Esophagus muscularis mucosa (tissue), 4 donors: ENCODE measurements around the gene PON1.

Experiments used
- CTCF ChIP-seq, 3 experiments: fragments of 200-600 bp in 2 of 3; fragments of 450-650 bp in 1 of 3; sonication (generic) in 2 of 3; IDR thresholded peaks; one replicate each; pipeline ENCODE4 v1.5.1; 2017 to 2019; ENCODE audit warnings: antibody characterized with exemption in 3 of 3, mild to moderate bottlenecking in 2 of 3, moderate library complexity in 1 of 3
- EP300 ChIP-seq: sonication (generic); formaldehyde crosslinking; IDR thresholded peaks from one replicate; pipeline ENCODE4 v1.6.1; 2017; ENCODE audit warnings: antibody characterized with exemption
- POLR2A ChIP-seq: fragments of 450-650 bp; IDR thresholded peaks from one replicate; pipeline ENCODE4 v1.6.1; 2017; ENCODE audit warnings: antibody characterized with exemption, moderate library complexity, mild to moderate bottlenecking, low read depth
- POLR2AphosphoS5 ChIP-seq, 2 donors: sonication (generic); formaldehyde crosslinking; IDR thresholded peaks; one replicate each; pipeline ENCODE4 v1.6.1; 2017; ENCODE audit warnings: antibody characterized with exemption in 2 of 2

- no peak for TF ChIP-seq CTCF (IDR thresholded peaks at IDR 0.05)
- TF ChIP-seq POLR2A, result no peak
- no peak for TF ChIP-seq EP300
- no peak for TF ChIP-seq POLR2AphosphoS5 (IDR thresholded peaks at IDR 0.05)
Observed at GRCh38 chr7:95253986-95254385, 70.3 kb downstream of the PON1 start.
